Measurements from ENCODE around the gene EBF4.

- TF ChIP-seq EZH2 (IDR thresholded peaks at IDR 0.05; ENCODE audit: borderline replicate concordance, insufficient read depth, low read depth, low read length, poor library complexity, severe bottlenecking) (no peak), CTCF (IDR thresholded peaks at IDR 0.05) (no peak)
Measured at GRCh38 chr20:2757969-2758368, 65.4 kb downstream of the EBF4 start.
